ENCODE results near the gene LPAR6. TPM values are rescaled to one million over a fixed set of nuclear protein-coding genes. Genes with fewer than 3 reads are reported as not detected.
A peak's percentile ranks its signal among the peaks of the same experiment; 100 is the strongest.

Gene LPAR6
- total RNA-seq, 4 donors from 2014 or later, result 16.8 to 42.5 (median 23.4) TPM

- no peak for TF ChIP-seq POLR2A (IDR thresholded peaks at IDR 0.05)
Measured at GRCh38 chr13:48405875-48406274, 7.0 kb downstream of the LPAR6 start.

GRCh38 chr13:48404952-48405351, 8.0 kb downstream of the LPAR6 start:
- Histone ChIP-seq H3K4me1 (peaks cover 52 to 57% of the 10 kb centered on the region in 2 donors), H3K27me3 (no peaks in the 10 kb centered on the region), H3K9me3 (no peaks in the 10 kb centered on the region), H3K36me3 (no peaks in the 10 kb centered on the region), H3K4me3 (replicated peaks in 1 of 3) (no peak overlapping the region), H3K27ac (peak overlapping the region; percentile 16 to 84 (median 81))
- no peak for TF ChIP-seq POLR2A (IDR thresholded peaks at IDR 0.05)
- TF ChIP-seq CTCF (IDR thresholded peaks at IDR 0.05), result no peak
- DNase-seq, result no peak
- 22 to 33% methylated on average over 1 of the region's 1 CpG for WGBS, 2 donors
- intact Hi-C loops (cut with DNase I), result no loop called here

More at GRCh38 chr13:48405875-48406274, 7.0 kb downstream of the LPAR6 start:
- Histone ChIP-seq H3K9me3 (no peaks in the 10 kb centered on the region), H3K27ac (peak overlapping the region; percentile 16 to 84 (median 61)), H3K27me3 (no peaks in the 10 kb centered on the region), H3K4me3 (replicated peaks in 1 of 3) (no peak overlapping the region), H3K36me3 (no peaks in the 10 kb centered on the region), H3K4me1 (peaks cover 51 to 52% of the 10 kb centered on the region in 2 donors)
- no peak for DNase-seq
- intact Hi-C loops (cut with DNase I), result no loop called here

- intact Hi-C loops (cut with DNase I), result no loop called here
- TF ChIP-seq CTCF (IDR thresholded peaks at IDR 0.05) (no peak), POLR2A (IDR thresholded peaks at IDR 0.05) (no peak)
- no peak for DNase-seq
- Histone ChIP-seq H3K36me3 (no peaks in the 10 kb centered on the region), H3K4me1 (peaks cover 60% of the 10 kb centered on the region in 2 donors), H3K9me3 (no peaks in the 10 kb centered on the region), H3K4me3 (replicated peaks in 1 of 3) (no peak overlapping the region), H3K27ac (peak overlapping the region; percentile 70 to 84 (median 81)), H3K27me3 (no peaks in the 10 kb centered on the region)
- WGBS, 2 donors, result 86 to 87% methylated on average over 8 of the region's 8 CpGs
Measured at GRCh38 chr13:48403913-48404312, 9.0 kb downstream of the LPAR6 start.

- H3K4me3 ChIP-seq (replicated peaks in 1 of 3), result no peak overlapping the region
- no peak for TF ChIP-seq CTCF (IDR thresholded peaks at IDR 0.05)
- no peak for TF ChIP-seq POLR2A (IDR thresholded peaks at IDR 0.05)
- 48 to 54% methylated on average over 2 of the region's 2 CpGs for WGBS, 2 donors
- H3K4me1 ChIP-seq, result peaks cover 67% of the 10 kb centered on the region in 2 donors
- no peaks in the 10 kb centered on the region for H3K9me3 ChIP-seq
- no peaks in the 10 kb centered on the region for H3K36me3 ChIP-seq
- H3K27me3 ChIP-seq, result no peaks in the 10 kb centered on the region
- intact Hi-C loops (cut with DNase I), result no loop called here
- peak overlapping the region; percentile 70 to 84 (median 81) for H3K27ac ChIP-seq
- no peak for DNase-seq
Measured at GRCh38 chr13:48403151-48403631, 9.7 kb downstream of the LPAR6 start.

- peaks cover 75% of the 10 kb centered on the region in 2 donors for H3K4me1 ChIP-seq
- WGBS, 2 donors, result 79 to 83% methylated on average over 2 of the region's 2 CpGs
- H3K36me3 ChIP-seq, result no peaks in the 10 kb centered on the region
- H3K27ac ChIP-seq, result peak overlapping the region; percentile 70 to 84 (median 81)
- intact Hi-C loops (cut with DNase I), result no loop called here
- no peak overlapping the region for H3K4me3 ChIP-seq (replicated peaks in 1 of 3)
- TF ChIP-seq CTCF (IDR thresholded peaks at IDR 0.05) (no peak), POLR2A (IDR thresholded peaks at IDR 0.05) (no peak)
- no peaks in the 10 kb centered on the region for H3K9me3 ChIP-seq
- no peak for DNase-seq
- no peaks in the 10 kb centered on the region for H3K27me3 ChIP-seq
Measured at GRCh38 chr13:48402325-48402932, 10.5 kb downstream of the LPAR6 start.
